PC-3 (cell line): ENCODE measurements around the gene RNPEP.

Experiments
- EZH2 ChIP-seq: fragments of 300-600 bp; sonication (generic); IDR thresholded peaks from one replicate; pipeline ENCODE4 v1.6.1; 2017; ENCODE audit warnings: antibody characterized with exemption, mild to moderate bottlenecking, low read length; ENCODE audit not compliant: unreplicated experiment
- EZH2phosphoT487 ChIP-seq: fragments of 300-600 bp; sonication (generic); IDR thresholded peaks from 2 replicates; pipeline ENCODE4 v1.6.1; 2018; ENCODE audit warnings: mild to moderate bottlenecking, antibody characterized with exemption, low read length, borderline replicate concordance
- TF ChIP-seq, protein P1 (sequence below): fragments of 300-600 bp; sonication (generic); conservative IDR thresholded peaks from 2 replicates; pipeline ENCODE4 v1.5.1; 2017; ENCODE audit warnings: antibody characterized with exemption, low read depth, mild to moderate bottlenecking, low read length

DNA sequence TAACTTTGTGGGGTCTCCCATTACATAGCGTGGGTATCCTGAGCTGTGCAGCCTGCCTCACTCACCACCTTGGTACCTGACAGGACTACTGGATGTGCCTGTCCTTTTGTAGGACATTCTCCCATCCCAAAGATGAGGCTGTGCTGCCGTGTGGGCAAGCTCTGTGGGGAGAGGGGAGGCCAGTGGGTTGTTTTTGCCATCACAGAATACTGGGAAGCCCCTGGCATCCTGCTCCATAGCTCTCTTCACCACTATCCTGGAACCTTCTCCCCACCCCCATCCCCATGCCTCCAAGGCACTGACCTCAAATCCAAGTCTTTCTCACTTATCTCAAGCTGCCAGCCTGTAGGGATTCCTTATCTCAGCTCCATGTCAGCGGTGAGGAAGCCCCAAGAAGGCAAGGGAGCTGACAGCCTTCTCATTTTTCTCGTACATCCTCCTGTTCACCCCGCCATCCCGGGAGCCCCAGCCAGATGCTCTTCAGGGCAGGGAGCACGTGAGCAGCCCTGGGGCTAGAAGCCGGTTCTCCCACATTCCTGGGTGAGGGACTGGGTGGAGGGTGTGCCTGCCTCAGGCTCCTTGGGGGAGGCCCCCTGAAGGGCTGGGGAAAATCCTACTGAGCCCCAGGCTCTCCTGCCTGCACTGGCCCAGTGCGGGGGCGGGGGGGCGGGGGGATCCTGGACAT, 25.5 kb downstream of the RNPEP start:
- TF ChIP-seq, protein P1, sequence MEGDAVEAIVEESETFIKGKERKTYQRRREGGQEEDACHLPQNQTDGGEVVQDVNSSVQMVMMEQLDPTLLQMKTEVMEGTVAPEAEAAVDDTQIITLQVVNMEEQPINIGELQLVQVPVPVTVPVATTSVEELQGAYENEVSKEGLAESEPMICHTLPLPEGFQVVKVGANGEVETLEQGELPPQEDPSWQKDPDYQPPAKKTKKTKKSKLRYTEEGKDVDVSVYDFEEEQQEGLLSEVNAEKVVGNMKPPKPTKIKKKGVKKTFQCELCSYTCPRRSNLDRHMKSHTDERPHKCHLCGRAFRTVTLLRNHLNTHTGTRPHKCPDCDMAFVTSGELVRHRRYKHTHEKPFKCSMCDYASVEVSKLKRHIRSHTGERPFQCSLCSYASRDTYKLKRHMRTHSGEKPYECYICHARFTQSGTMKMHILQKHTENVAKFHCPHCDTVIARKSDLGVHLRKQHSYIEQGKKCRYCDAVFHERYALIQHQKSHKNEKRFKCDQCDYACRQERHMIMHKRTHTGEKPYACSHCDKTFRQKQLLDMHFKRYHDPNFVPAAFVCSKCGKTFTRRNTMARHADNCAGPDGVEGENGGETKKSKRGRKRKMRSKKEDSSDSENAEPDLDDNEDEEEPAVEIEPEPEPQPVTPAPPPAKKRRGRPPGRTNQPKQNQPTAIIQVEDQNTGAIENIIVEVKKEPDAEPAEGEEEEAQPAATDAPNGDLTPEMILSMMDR = no peak
- TF ChIP-seq EZH2 (no peak), EZH2phosphoT487 (no peak)
